GM19395 (cell line): ENCODE results near the gene HDAC2.
A peak's percentile ranks its signal among the peaks of the same experiment; 100 is the strongest.
"Not testable (repeated sequence)": the region's sequence is repeated elsewhere in the genome, so short reads cannot be mapped to it uniquely, and the experiment has no call there.

Source experiments
- ATAC-seq: cut with Tn5 transposase; IDR thresholded peaks from one replicate; pipeline ENCODE4 v1.9.1; 2021; ENCODE audit warnings: mild to moderate bottlenecking, moderate library complexity; ENCODE audit not compliant: unreplicated experiment

Gene HDAC2

GRCh38 chr6:113976806-113977205 lies 5.9 kb upstream of the HDAC2 start:
- no peak for ATAC-seq

GRCh38 chr6:113971741-113972140 lies 793 bp upstream of the HDAC2 start:
- ATAC-seq, result no peak

- ATAC-seq, result peak; percentile 44
These were observed 802 bp downstream of the HDAC2 start for GRCh38 chr6:113969888-113970804.

- ATAC-seq, result no peak
These were observed 2.5 kb downstream of the HDAC2 start for GRCh38 chr6:113968472-113968871.

- no peak for ATAC-seq
These were observed 3.2 kb downstream of the HDAC2 start for GRCh38 chr6:113967777-113968176.

GRCh38 chr6:113960795-113961194 lies 10.2 kb downstream of the HDAC2 start:
- peak; percentile 60 for ATAC-seq

GRCh38 chr6:113959235-113959634 lies 11.7 kb downstream of the HDAC2 start:
- no peak for ATAC-seq

GRCh38 chr6:113954653-113955052 lies 16.3 kb downstream of the HDAC2 start:
- no peak for ATAC-seq

GRCh38 chr6:113953346-113953745 lies 17.6 kb downstream of the HDAC2 start:
- no peak for ATAC-seq

- no peak for ATAC-seq
These were observed 21.4 kb downstream of the HDAC2 start for GRCh38 chr6:113949499-113949898.

GRCh38 chr6:113944701-113945100 lies 26.2 kb downstream of the HDAC2 start:
- ATAC-seq, result no peak

- ATAC-seq, result no peak
These were observed 31.1 kb downstream of the HDAC2 start for GRCh38 chr6:113939825-113940224.

- peak; percentile 92 for ATAC-seq
These were observed 34.6 kb downstream of the HDAC2 start for GRCh38 chr6:113936093-113936934.

- ATAC-seq, result no peak
These were observed 36.8 kb downstream of the HDAC2 start for GRCh38 chr6:113934101-113934500.

GRCh38 chr6:113931907-113932306 lies 39.0 kb downstream of the HDAC2 start:
- ATAC-seq, result not testable (repeated sequence)

- no peak for ATAC-seq
These were observed 40.8 kb downstream of the HDAC2 start for GRCh38 chr6:113930183-113930582.

GRCh38 chr6:113927001-113927400 lies 43.9 kb downstream of the HDAC2 start:
- ATAC-seq, result no peak

- ATAC-seq, result no peak
These were observed 45.6 kb downstream of the HDAC2 start for GRCh38 chr6:113925378-113925777.

- no peak for ATAC-seq
These were observed 46.6 kb downstream of the HDAC2 start for GRCh38 chr6:113924312-113924723.

GRCh38 chr6:113923526-113923925 lies 47.4 kb downstream of the HDAC2 start:
- ATAC-seq, result no peak

GRCh38 chr6:113921299-113921904 lies 49.5 kb downstream of the HDAC2 start:
- peak; percentile 31 for ATAC-seq
